Lung (tissue), 12 donors: ENCODE measurements around the gene SZT2. TPM values are rescaled to one million over a fixed set of nuclear protein-coding genes. Genes with fewer than 3 reads are reported as not detected.
"Not testable (repeated sequence)": the region's sequence is repeated elsewhere in the genome, so short reads cannot be mapped to it uniquely, and the experiment has no call there.

Experiments
- ATAC-seq: fragments of 200-7000 bp; cut with Tn5 transposase; one replicate; pipeline ENCODE4 v1.9.1; 2020; ENCODE audit warnings: moderate number of reproducible peaks; ENCODE audit not compliant: insufficient read depth, low FRiP score
- DNase-seq, 3 donors: peaks; one replicate each; pipeline ENCODE4 v3.0.0-alpha.2; 2013 to 2017
- H3K27ac ChIP-seq, 2 donors: one replicate each; pipeline ENCODE4 v1.5.1; 2013; ENCODE audit warnings: mild to moderate bottlenecking in 2 of 2, moderate library complexity in 2 of 2, control low read depth in 1 of 2, inconsistent platforms in 1 of 2, low read depth in 1 of 2, low read length in 1 of 2
- H3K27me3 ChIP-seq, 3 donors: one replicate each; pipeline ENCODE4 v1.5.1; 2013; ENCODE audit warnings: low read length in 2 of 3; ENCODE audit not compliant: control insufficient read depth in 3 of 3, insufficient read depth in 3 of 3
- H3K36me3 ChIP-seq, 4 donors: one replicate each; pipeline ENCODE4 v1.5.1; 2013; ENCODE audit warnings: low read length in 4 of 4, mild to moderate bottlenecking in 1 of 4, moderate library complexity in 1 of 4; ENCODE audit not compliant: control insufficient read depth in 4 of 4, insufficient read depth in 4 of 4
- H3K4me1 ChIP-seq, 5 donors: one replicate each; pipeline ENCODE4 v1.5.1; 2013; ENCODE audit warnings: low read length in 5 of 5, mild to moderate bottlenecking in 2 of 5, moderate library complexity in 1 of 5; ENCODE audit not compliant: control insufficient read depth in 5 of 5, insufficient read depth in 5 of 5
- H3K4me3 ChIP-seq: one replicate; pipeline ENCODE4 v1.5.1; 2013; ENCODE audit warnings: mild to moderate bottlenecking, control low read depth, moderate library complexity
- H3K9ac ChIP-seq, 2 donors: one replicate each; pipeline ENCODE4 v1.5.1; 2013; ENCODE audit warnings: low read length in 2 of 2, control low read depth in 1 of 2; ENCODE audit not compliant: insufficient read depth in 1 of 2
- H3K9me3 ChIP-seq, 4 donors: one replicate each; pipeline ENCODE4 v1.5.1; 2013; ENCODE audit warnings: low read length in 3 of 4, mild to moderate bottlenecking in 1 of 4, moderate library complexity in 1 of 4; ENCODE audit not compliant: control insufficient read depth in 4 of 4, insufficient read depth in 3 of 4
- CTCF ChIP-seq: IDR thresholded peaks from 2 replicates; pipeline ENCODE4 v1.5.1; 2012; ENCODE audit warnings: mild to moderate bottlenecking; ENCODE audit errors: control extremely low read depth, extremely low read depth
- WGBS, 2 donors: extraction: QIAGEN DNeasy Blood & Tissue Kit; methylation state at CpG; one replicate each; pipeline ENCODE4 v1.1.7; 2013; 5-methylcytosine and 5-hydroxymethylcytosine counted together
- polyA plus RNA-seq, 2 donors: library from polyadenylated mRNA; stranded (reverse); fragments of 200-250 nt; gene quantifications; one replicate each; pipeline ENCODE4 v1.2.1, GENCODE V29; 2013
- total RNA-seq, 2 donors: library from RNA; depleted of rRNA in 1 of 2; stranded (reverse); fragments of >200 nt in 1 of 2; gene quantifications; one replicate each; pipeline ENCODE4 v1.2.1, GENCODE V29; 2014 to 2021
- donor health status: control.
- donor health status: control.
- donor health status: Bipolar disorder and iron deficiency.
- donor health status: healthy.
- donor health status: DM: yes; HTN: yes; CAD: no.

SZT2 gene
- total and polyA plus RNA-seq, 4 donors: 15.2 to 71.5 (median 40.2) TPM

GRCh38 chr1:43395523-43395922 is 5.8 kb downstream of the SZT2 start:
- H3K27me3 ChIP-seq: no peaks in the 10 kb centered on the region
- no peak for DNase-seq

DNA sequence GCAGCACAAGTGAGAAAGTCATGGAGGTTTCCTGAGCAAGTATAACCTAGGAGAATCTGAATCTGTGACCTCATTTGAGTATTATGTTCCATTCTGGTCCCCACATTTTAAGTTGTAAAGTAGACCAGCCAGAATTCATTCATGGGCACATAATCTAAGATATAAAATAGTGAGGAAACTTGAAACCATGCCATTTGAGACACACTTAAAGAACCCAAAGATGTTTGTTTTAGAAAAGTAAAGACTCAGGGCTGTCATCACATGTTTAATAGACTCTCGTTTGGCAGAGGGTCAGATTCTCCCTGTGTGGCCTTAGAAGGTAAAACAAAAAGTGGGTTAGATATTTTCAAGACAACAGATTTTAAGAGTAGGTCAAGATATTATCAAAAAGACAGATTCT is 6.4 kb downstream of the SZT2 start:
- no peak for TF ChIP-seq CTCF
- Histone ChIP-seq H3K27ac (no peak overlapping the region), H3K27me3 (no peaks in the 10 kb centered on the region), H3K9me3 (no peaks in the 10 kb centered on the region), H3K9ac (no peak overlapping the region), H3K36me3 (peaks cover 0 to 4% (median under 1%) of the 10 kb centered on the region in 4 donors), H3K4me3 (no peak overlapping the region), H3K4me1 (peaks cover 0 to 7% (median 0%) of the 10 kb centered on the region in 5 donors)
- DNase-seq (peak in 2 of 3 donors; percentile 30 to 50), ATAC-seq (no peak)
- WGBS, 2 donors: 64 to 73% methylated on average over 1 of the region's 1 CpG

More at GRCh38 chr1:43395523-43395922, 5.8 kb downstream of the SZT2 start:
- Histone ChIP-seq H3K9ac (no peak overlapping the region), H3K4me3 (no peak overlapping the region), H3K9me3 (no peaks in the 10 kb centered on the region), H3K4me1 (peaks cover 3 to 12% (median 4%) of the 10 kb centered on the region in 5 donors), H3K36me3 (peaks cover 0 to 4% (median under 1%) of the 10 kb centered on the region in 4 donors), H3K27ac (no peak overlapping the region)
- WGBS, 2 donors: 86 to 92% methylated on average over 4 of the region's 4 CpGs
- no peak for TF ChIP-seq CTCF
- ATAC-seq: no peak

DNA sequence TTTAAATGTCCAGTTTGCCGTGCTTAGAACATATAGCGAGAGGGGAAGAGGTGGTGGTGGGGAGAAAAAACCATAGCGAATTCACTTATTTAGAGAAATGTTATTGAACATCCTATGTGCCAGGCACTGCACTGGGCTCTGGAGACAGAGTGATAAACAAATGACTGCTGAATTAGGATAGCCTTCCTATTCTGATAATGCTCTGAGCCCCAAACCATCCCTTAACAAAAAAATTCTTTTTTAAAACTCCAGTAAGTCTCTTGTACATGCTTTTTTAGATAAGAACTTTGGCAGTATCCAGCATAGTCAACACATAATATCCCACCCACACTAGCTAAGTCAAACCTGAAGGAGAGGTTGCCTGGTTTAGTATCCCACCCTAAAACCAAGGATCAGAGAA is 8.5 kb downstream of the SZT2 start:
- Histone ChIP-seq H3K27ac (no peak overlapping the region), H3K9me3 (no peaks in the 10 kb centered on the region), H3K36me3 (peaks cover under 1 to 4% (median 2%) of the 10 kb centered on the region in 4 donors), H3K4me3 (no peak overlapping the region), H3K4me1 (peaks cover 0 to 7% (median 0%) of the 10 kb centered on the region in 5 donors), H3K27me3 (no peaks in the 10 kb centered on the region), H3K9ac (no peak overlapping the region)
- no peak for TF ChIP-seq CTCF
- DNase-seq (no peak), ATAC-seq (no peak)
- WGBS, 2 donors: 95 to 98% methylated on average over 3 of the region's 3 CpGs

GRCh38 chr1:43400441-43400840 is 10.7 kb downstream of the SZT2 start:
- 97 to 98% methylated on average over 9 of the region's 9 CpGs for whole genome bisulfite sequencing, 2 donors
- not testable (repeated sequence) for ATAC-seq

More at GRCh38 chr1:43400441-43400840, 10.7 kb downstream of the SZT2 start:
- not testable (repeated sequence) for H3K4me3 ChIP-seq, H3K27me3 ChIP-seq, DNase-seq, H3K9me3 ChIP-seq, H3K4me1 ChIP-seq, H3K9ac ChIP-seq, H3K27ac ChIP-seq
- peaks cover 13 to 18% (median 16%) of the 10 kb centered on the region in 4 donors for H3K36me3 ChIP-seq
